Sciatic nerve (tissue), 2 donors: Measurements from ENCODE around the gene TXLNB. TPM values are rescaled to one million over a fixed set of nuclear protein-coding genes. Genes with fewer than 3 reads are reported as not detected.

Source experiments
- ATAC-seq: fragments of 200-7000 bp; cut with Tn5 transposase; one replicate; pipeline ENCODE4 v1.9.1; 2020; ENCODE audit warnings: mild to moderate bottlenecking, moderate library complexity
- DNase-seq: peaks from one replicate; pipeline ENCODE4 v3.0.0-alpha.2; 2020; ENCODE audit warnings: low spot score
- intact Hi-C: fragments of 100-400 bp; cut with DNase I; formaldehyde crosslinking; loops from one replicate; pipeline ENCODE4 v1.14.2; 2022
- total RNA-seq: library from RNA; stranded (reverse); fragmentation: NEBNext Ultra II Directional; extraction: Animal tissue kit (Norgen Biotek cat#: 25700); gene quantifications from one replicate; pipeline ENCODE4 v1.2.1, GENCODE V29; 2021
- donor health status: DM: no; HTN: no; CAD: no.
- donor health status: DM: no; HTN: no; CAD: no.

Gene TXLNB
- total RNA-seq, 1 donor from 2014 or later = 1.7 TPM

- ATAC-seq (no peak), DNase-seq (no peak)
- intact Hi-C loops = no loop called here
Observed at GRCh38 chr6:139198529-139199288, 93.1 kb downstream of the TXLNB start.

- intact Hi-C loops = no loop called here
- ATAC-seq = no peak
- no peak for DNase-seq
Observed at GRCh38 chr6:139194740-139195139, 97.1 kb downstream of the TXLNB start.

Other genes starting within 250 kb of the TXLNB start
- gene HECA, start 156.9 kb downstream of the TXLNB start, total RNA-seq = 36.2 TPM
- 187 TPM for gene CITED2, start 82.7 kb upstream of the TXLNB start, total RNA-seq